SK-N-SH treated with all-trans-retinoic acid at 6 μM for 48 hours (cell line): ENCODE data around the gene ANO6.
A peak's percentile ranks its signal among the peaks of the same experiment; 100 is the strongest.

ENCODE experiments used
- ATAC-seq: fragments of 200-7000 bp; cut with Tn5 transposase; 3 replicates; pipeline ENCODE4 v1.9.1; 2020; ENCODE audit warnings: mild to moderate bottlenecking, moderate library complexity
- ARNTL ChIP-seq: fragments of 450-650 bp; formaldehyde crosslinking; IDR thresholded peaks from 2 replicates; pipeline ENCODE4 v1.5.0; 2020; ENCODE audit warnings: low read depth, mild to moderate bottlenecking, moderate library complexity, borderline replicate concordance
- BACH2 ChIP-seq: fragments of 250-450 bp; sonication (Bioruptor Pico); IDR thresholded peaks from 2 replicates; pipeline ENCODE4 v1.9.0; 2021; ENCODE audit warnings: mild to moderate bottlenecking, borderline replicate concordance
- CREB5 ChIP-seq: fragments of 250-450 bp; sonication (Bioruptor Pico); IDR thresholded peaks from 2 replicates; pipeline ENCODE4 v1.5.1; 2020; ENCODE audit warnings: low read depth, mild to moderate bottlenecking, moderate library complexity
- CSDC2 ChIP-seq: fragments of 250-450 bp; sonication (Bioruptor Pico); IDR thresholded peaks from 2 replicates; pipeline ENCODE4 v1.5.0; 2020; ENCODE audit warnings: mild to moderate bottlenecking, moderate library complexity
- CSRNP3 ChIP-seq: fragments of 250-450 bp; sonication (Bioruptor Pico); IDR thresholded peaks from 2 replicates; pipeline ENCODE4 v1.5.1; 2021; ENCODE audit warnings: mild to moderate bottlenecking, moderate library complexity
- ESRRG ChIP-seq: fragments of 250-450 bp; sonication (Bioruptor Pico); IDR thresholded peaks from 2 replicates; pipeline ENCODE4 v1.6.1; 2021; ENCODE audit warnings: mild to moderate bottlenecking
- GLIS3 ChIP-seq: fragments of 250-450 bp; sonication (Bioruptor Pico); IDR thresholded peaks from 2 replicates; pipeline ENCODE4 v1.5.0; 2020; ENCODE audit warnings: mild to moderate bottlenecking, moderate library complexity
- ISL1 ChIP-seq: fragments of 250-450 bp; sonication (Bioruptor Pico); IDR thresholded peaks from 2 replicates; pipeline ENCODE4 v2.1.2; 2022; ENCODE audit warnings: mild to moderate bottlenecking, moderate library complexity
- OSR1 ChIP-seq: fragments of 250-450 bp; sonication (Bioruptor Pico); IDR thresholded peaks from 2 replicates; pipeline ENCODE4 v1.8.0; 2022; ENCODE audit warnings: moderate library complexity, mild to moderate bottlenecking, inconsistent platforms
- PATZ1 ChIP-seq: fragments of 250-450 bp; sonication (Bioruptor Pico); IDR thresholded peaks from 2 replicates; pipeline ENCODE4 v1.8.0; 2020; ENCODE audit warnings: mild to moderate bottlenecking, moderate library complexity, borderline replicate concordance
- POU6F1 ChIP-seq: fragments of 250-450 bp; sonication (Bioruptor Pico); IDR thresholded peaks from 2 replicates; pipeline ENCODE4 v1.8.0; 2021; ENCODE audit warnings: low read depth, mild to moderate bottlenecking, moderate library complexity, borderline replicate concordance
- PPARA ChIP-seq: fragments of 250-450 bp; sonication (Bioruptor Pico); IDR thresholded peaks from 2 replicates; pipeline ENCODE4 v1.5.0; 2020; ENCODE audit warnings: mild to moderate bottlenecking, borderline replicate concordance
- RARB ChIP-seq: fragments of 250-450 bp; sonication (Bioruptor Pico); IDR thresholded peaks from 2 replicates; pipeline ENCODE4 v1.8.0; 2021; ENCODE audit warnings: mild to moderate bottlenecking, moderate library complexity
- SNAI2 ChIP-seq: fragments of 250-450 bp; sonication (Bioruptor Pico); IDR thresholded peaks from 2 replicates; pipeline ENCODE4 v1.5.0; 2020; ENCODE audit warnings: mild to moderate bottlenecking, moderate library complexity
- TCF4 ChIP-seq: fragments of 250-450 bp; sonication (Bioruptor Pico); IDR thresholded peaks from 2 replicates; pipeline ENCODE4 v1.8.0; 2021; ENCODE audit warnings: mild to moderate bottlenecking, moderate library complexity, borderline replicate concordance
- TOX ChIP-seq: fragments of 250-450 bp; sonication (Bioruptor Pico); IDR thresholded peaks from 2 replicates; pipeline ENCODE4 v1.8.0; 2021; ENCODE audit warnings: mild to moderate bottlenecking, moderate library complexity, borderline replicate concordance
- TSHZ2 ChIP-seq: fragments of 250-450 bp; sonication (Bioruptor Pico); IDR thresholded peaks from 2 replicates; pipeline ENCODE4 v1.5.0; 2020; ENCODE audit warnings: mild to moderate bottlenecking, moderate library complexity
- ZC3H10 ChIP-seq: fragments of 250-450 bp; sonication (Bioruptor Pico); IDR thresholded peaks from 2 replicates; pipeline ENCODE4 v1.5.1; 2021; ENCODE audit warnings: mild to moderate bottlenecking, moderate library complexity
- ZFP3 ChIP-seq: fragments of 250-450 bp; sonication (Bioruptor Pico); IDR thresholded peaks from 2 replicates; pipeline ENCODE4 v1.5.0; 2020; ENCODE audit warnings: mild to moderate bottlenecking, moderate library complexity
- ZFP30 ChIP-seq: fragments of 450-650 bp; formaldehyde crosslinking; IDR thresholded peaks from 2 replicates; pipeline ENCODE4 v1.5.0; 2022; ENCODE audit warnings: mild to moderate bottlenecking, moderate library complexity
- ZNF565 ChIP-seq: fragments of 450-650 bp; formaldehyde crosslinking; conservative IDR thresholded peaks from 2 replicates; pipeline ENCODE4 v1.5.0; 2020; ENCODE audit warnings: low read depth, mild to moderate bottlenecking, moderate library complexity
- ZNF70 ChIP-seq: fragments of 450-650 bp; formaldehyde crosslinking; IDR thresholded peaks from 2 replicates; pipeline ENCODE4 v1.5.0; 2020; ENCODE audit warnings: mild to moderate bottlenecking, moderate library complexity
- ZNF8 ChIP-seq: fragments of 450-650 bp; formaldehyde crosslinking; IDR thresholded peaks from 2 replicates; pipeline ENCODE4 v1.5.0; 2020; ENCODE audit warnings: mild to moderate bottlenecking, moderate library complexity

ANO6 gene

GRCh38 chr12:45268672-45269411 is 52.9 kb downstream of the ANO6 start:
- TF ChIP-seq SNAI2 (CRISPR knock-in tag): no peak
- TF ChIP-seq OSR1 (CRISPR knock-in tag): no peak
- no peak for TF ChIP-seq TOX (CRISPR knock-in tag)
- TF ChIP-seq PPARA (CRISPR knock-in tag): no peak
- TF ChIP-seq ZNF565 (CRISPR knock-in tag): no peak
- TF ChIP-seq ZC3H10 (CRISPR knock-in tag): no peak
- no peak for TF ChIP-seq ZFP30
- TF ChIP-seq ZFP3 (CRISPR knock-in tag): peak; percentile 76; the same call in 1 of the 2 replicates
- peak; percentile 36; the same call in 1 of the 2 replicates for TF ChIP-seq ZNF8 (CRISPR knock-in tag)
- TF ChIP-seq CSDC2 (CRISPR knock-in tag): 0 out of 2 replicates have a peak, but pooled peaks have one; percentile 15
- TF ChIP-seq GLIS3: no peak
- TF ChIP-seq ISL1 (CRISPR knock-in tag): peak; percentile 94
- TF ChIP-seq ZNF70 (CRISPR knock-in tag): no peak
- TF ChIP-seq POU6F1 (CRISPR knock-in tag): 0 out of 2 replicates have a peak, but pooled peaks have one; percentile 22
- no peak; the same call in 1 of the 2 replicates for TF ChIP-seq CREB5 (CRISPR knock-in tag)
- no peak for TF ChIP-seq BACH2 (CRISPR knock-in tag)
- peak; percentile 74; the same call in 1 of the 2 replicates for TF ChIP-seq PATZ1
- TF ChIP-seq TCF4 (CRISPR knock-in tag): peak; percentile 80
- peak; percentile 18; the same call in 1 of the 2 replicates for TF ChIP-seq CSRNP3 (CRISPR knock-in tag)
- no peak for TF ChIP-seq ARNTL (CRISPR knock-in tag)
- no peak for TF ChIP-seq RARB (CRISPR knock-in tag)
- TF ChIP-seq ESRRG: no peak
- TF ChIP-seq TSHZ2 (CRISPR knock-in tag): peak; percentile 93
- peak; percentile 90 for ATAC-seq

- ATAC-seq: no peak
- no peak for TF ChIP-seq GLIS3
- no peak for TF ChIP-seq PPARA (CRISPR knock-in tag)
- TF ChIP-seq ESRRG: no peak
- TF ChIP-seq SNAI2 (CRISPR knock-in tag): no peak
- no peak for TF ChIP-seq ZNF8 (CRISPR knock-in tag)
- no peak for TF ChIP-seq ZFP3 (CRISPR knock-in tag)
- TF ChIP-seq CREB5 (CRISPR knock-in tag): no peak
- TF ChIP-seq ZNF565 (CRISPR knock-in tag): no peak
- no peak for TF ChIP-seq CSRNP3 (CRISPR knock-in tag)
- TF ChIP-seq POU6F1 (CRISPR knock-in tag): no peak
These were observed 53.5 kb downstream of the ANO6 start for GRCh38 chr12:45269412-45269751.
